Measurements from ENCODE around the gene SLC2A9.

The SLC2A9 gene

DNA sequence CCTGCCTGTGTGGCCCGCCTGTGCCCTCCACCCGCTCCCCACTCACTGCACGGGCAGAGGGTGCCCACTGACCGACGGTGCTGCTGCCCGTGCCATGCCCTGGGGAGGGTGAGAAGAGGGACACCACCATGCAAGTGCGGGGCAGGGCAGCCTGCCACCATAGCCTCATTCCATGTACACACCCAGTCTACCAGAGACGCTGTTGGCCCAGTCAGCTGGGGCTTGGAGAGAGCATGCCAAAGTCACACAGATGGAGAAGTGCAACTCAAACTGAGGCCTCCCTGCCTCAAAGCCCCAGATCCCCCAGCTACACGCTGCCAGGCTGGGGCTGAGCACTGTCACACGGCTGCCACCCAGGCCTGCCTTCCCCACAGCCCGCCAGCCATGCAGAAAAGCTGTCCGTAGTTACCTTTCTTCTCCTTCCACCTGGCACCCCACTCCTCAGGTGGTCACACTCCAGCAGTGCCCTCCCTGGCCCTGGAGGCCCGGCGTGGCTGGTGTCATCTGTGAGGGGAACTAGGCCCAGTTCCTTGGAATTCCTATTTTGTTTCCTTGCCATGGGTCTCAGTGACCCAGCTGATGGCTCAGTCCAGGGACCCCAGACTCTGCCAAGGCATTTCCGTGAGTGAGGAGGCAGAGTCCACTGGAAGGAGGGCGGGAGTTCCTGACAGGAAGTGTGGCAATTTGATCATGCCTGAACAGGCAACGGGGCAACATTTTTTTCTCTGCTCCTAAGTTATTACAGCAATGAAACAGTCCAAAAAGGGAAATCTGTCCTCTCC, at the start of gene SLC2A9:
Gene SLC2A9 (minus strand): TSS at position 627 of the 782 bp plus-strand sequence. CDS start 68 bp downstream, at position 559.
- H3K4me3 ChIP-seq (ENCODE audit: low read length), result no peak within 1 kb of the TSS
- no peaks in the 10 kb centered on the region for H3K4me1 ChIP-seq (ENCODE audit: insufficient read depth, low read length)
- no peak within 1 kb of the TSS for H3K9ac ChIP-seq (ENCODE audit: low read depth, low read length)
- no peak within 1 kb of the TSS for H3K27ac ChIP-seq (ENCODE audit: low read length)
- H3K36me3 ChIP-seq (ENCODE audit: insufficient read depth, low read depth, low read length), result no peaks in the 10 kb centered on the region
- no peaks in the 10 kb centered on the region for H3K9me3 ChIP-seq (ENCODE audit: insufficient read depth, low read depth, low read length)
- peaks cover 25% of the 10 kb centered on the region for H3K27me3 ChIP-seq (ENCODE audit: insufficient read depth, low read length)

DNA sequence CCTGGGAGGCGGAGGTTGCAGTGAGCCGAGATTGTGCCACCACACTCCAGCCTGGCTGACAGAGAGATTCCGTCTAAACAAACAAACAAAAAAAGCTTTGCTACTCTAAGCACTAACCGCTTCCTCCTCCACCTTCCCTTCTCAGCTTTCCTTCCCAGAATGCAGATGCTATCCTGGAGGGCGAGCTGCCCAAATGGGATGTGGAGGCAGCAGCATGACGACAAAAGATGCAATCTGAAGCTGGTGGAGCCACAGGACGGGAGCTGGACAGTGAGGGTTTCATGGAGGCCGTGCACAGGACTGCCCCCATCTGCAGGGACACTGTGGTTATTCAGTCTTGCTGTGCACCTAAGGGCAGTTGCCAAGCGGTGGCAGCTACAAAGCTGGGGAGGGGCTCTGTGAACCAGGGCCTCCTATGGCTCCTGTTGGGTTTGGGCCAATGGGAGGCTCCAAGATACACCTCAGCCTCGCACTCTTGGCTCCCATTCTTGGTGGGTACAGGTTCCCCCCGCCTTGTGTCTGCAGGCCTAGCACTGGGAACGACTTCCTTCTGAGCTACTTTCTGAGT, 47.9 kb upstream of the SLC2A9 start:
- H3K27me3 ChIP-seq (ENCODE audit: insufficient read depth, low read length), result no peaks in the 10 kb centered on the region
- no peak overlapping the region for H3K27ac ChIP-seq (ENCODE audit: low read length)
- H3K4me1 ChIP-seq (ENCODE audit: insufficient read depth, low read length), result peaks cover under 1% of the 10 kb centered on the region
- no peaks in the 10 kb centered on the region for H3K9me3 ChIP-seq (ENCODE audit: insufficient read depth, low read depth, low read length)
- H3K36me3 ChIP-seq (ENCODE audit: insufficient read depth, low read depth, low read length), result peaks cover 23% of the 10 kb centered on the region
- no peak overlapping the region for H3K9ac ChIP-seq (ENCODE audit: low read depth, low read length)
- H3K4me3 ChIP-seq (ENCODE audit: low read length), result no peak overlapping the region

- Histone ChIP-seq H3K27ac (ENCODE audit: low read length) (no peak overlapping the region), H3K4me1 (ENCODE audit: insufficient read depth, low read length) (peaks cover 9% of the 10 kb centered on the region), H3K9ac (ENCODE audit: low read depth, low read length) (no peak overlapping the region), H3K36me3 (ENCODE audit: insufficient read depth, low read depth, low read length) (peaks cover under 1% of the 10 kb centered on the region; the same call in 1 of the 2 replicates), H3K4me3 (ENCODE audit: low read length) (no peak overlapping the region), H3K9me3 (ENCODE audit: insufficient read depth, low read depth, low read length) (no peaks in the 10 kb centered on the region), H3K27me3 (ENCODE audit: insufficient read depth, low read length) (no peaks in the 10 kb centered on the region)
Observed at GRCh38 chr4:10066670-10067651, 45.7 kb upstream of the SLC2A9 start.

DNA sequence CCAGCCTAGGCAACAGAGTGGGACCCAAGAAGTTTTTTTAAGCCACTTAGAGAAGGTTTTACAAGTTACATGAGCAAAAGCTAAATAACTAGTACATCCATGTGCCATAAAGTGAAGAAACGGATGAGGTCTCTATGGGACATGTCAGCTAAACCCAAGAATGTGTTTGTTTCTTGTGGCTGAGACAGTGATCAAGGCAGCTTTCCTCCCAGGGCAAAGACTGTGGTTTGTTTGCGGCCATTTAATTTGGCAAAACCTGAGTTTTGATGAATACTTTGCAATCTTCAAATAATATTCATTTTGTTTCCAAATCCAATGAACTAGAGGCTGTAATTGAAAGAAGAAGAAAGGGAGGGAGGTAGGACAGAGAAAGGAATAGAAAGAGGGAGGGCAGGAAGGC, 44.9 kb upstream of the SLC2A9 start:
- Histone ChIP-seq H3K4me1 (ENCODE audit: insufficient read depth, low read length) (peaks cover 9% of the 10 kb centered on the region), H3K4me3 (ENCODE audit: low read length) (no peak overlapping the region), H3K9me3 (ENCODE audit: insufficient read depth, low read depth, low read length) (no peaks in the 10 kb centered on the region), H3K9ac (ENCODE audit: low read depth, low read length) (no peak overlapping the region), H3K27me3 (ENCODE audit: insufficient read depth, low read length) (no peaks in the 10 kb centered on the region), H3K27ac (ENCODE audit: low read length) (no peak overlapping the region), H3K36me3 (ENCODE audit: insufficient read depth, low read depth, low read length) (no peaks in the 10 kb centered on the region)

DNA sequence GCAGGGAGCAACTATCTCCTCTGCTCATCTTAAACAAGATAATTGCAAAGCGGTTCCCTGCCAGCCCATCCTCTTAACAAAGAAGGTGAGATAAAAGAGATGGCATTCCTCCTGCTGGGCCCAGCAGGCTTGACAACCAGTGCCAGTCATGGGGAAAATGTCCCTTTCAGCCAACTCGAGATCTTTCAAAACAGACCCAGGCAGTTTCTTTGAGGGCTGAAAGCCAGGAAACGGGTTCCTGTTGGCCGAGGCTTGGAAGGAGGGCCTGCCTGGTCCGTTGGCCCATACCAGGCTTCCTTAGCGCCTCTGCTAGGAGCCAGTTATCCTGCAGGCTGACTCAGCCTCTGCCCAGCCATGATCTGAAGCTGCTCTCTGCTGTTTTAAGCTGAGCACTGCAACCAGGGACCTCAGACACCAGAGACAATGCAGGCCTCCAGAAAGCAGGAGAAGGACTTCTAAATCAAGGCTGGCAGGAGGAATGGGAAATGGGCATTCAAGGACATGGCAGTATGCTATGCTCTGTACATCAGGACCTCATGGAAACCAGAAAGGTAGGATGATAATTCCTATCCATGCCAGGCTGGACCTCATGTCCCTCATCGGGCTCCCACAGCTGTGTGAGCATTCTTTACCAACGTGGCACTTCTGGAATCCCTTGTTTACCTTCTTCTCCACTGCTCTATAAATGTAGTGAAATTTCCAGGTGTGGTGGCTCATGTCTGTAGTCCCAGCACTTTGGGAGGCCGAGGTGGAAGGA, 42.4 kb upstream of the SLC2A9 start:
- Histone ChIP-seq H3K4me3 (ENCODE audit: low read length) (no peak overlapping the region), H3K27ac (ENCODE audit: low read length) (no peak overlapping the region), H3K9ac (ENCODE audit: low read depth, low read length) (peak overlapping the region; percentile 2; the same call in 1 of the 2 replicates), H3K36me3 (ENCODE audit: insufficient read depth, low read depth, low read length) (no peaks in the 10 kb centered on the region), H3K27me3 (ENCODE audit: insufficient read depth, low read length) (no peaks in the 10 kb centered on the region), H3K4me1 (ENCODE audit: insufficient read depth, low read length) (peaks cover 9% of the 10 kb centered on the region), H3K9me3 (ENCODE audit: insufficient read depth, low read depth, low read length) (no peaks in the 10 kb centered on the region)

- H3K9ac ChIP-seq (ENCODE audit: low read depth, low read length), result no peak overlapping the region
- H3K9me3 ChIP-seq (ENCODE audit: insufficient read depth, low read depth, low read length), result no peaks in the 10 kb centered on the region
- peaks cover 9% of the 10 kb centered on the region for H3K4me1 ChIP-seq (ENCODE audit: insufficient read depth, low read length)
Observed at GRCh38 chr4:10061650-10062415, 40.5 kb upstream of the SLC2A9 start.

GRCh38 chr4:10058371-10058770, 37.1 kb upstream of the SLC2A9 start:
- no peak overlapping the region for H3K27ac ChIP-seq (ENCODE audit: low read length)
- H3K4me1 ChIP-seq (ENCODE audit: insufficient read depth, low read length), result peaks cover 2% of the 10 kb centered on the region; the same call in 1 of the 2 replicates
- H3K9ac ChIP-seq (ENCODE audit: low read depth, low read length), result no peak overlapping the region
- H3K9me3 ChIP-seq (ENCODE audit: insufficient read depth, low read depth, low read length), result no peaks in the 10 kb centered on the region
- H3K4me3 ChIP-seq (ENCODE audit: low read length), result no peak overlapping the region
- no peaks in the 10 kb centered on the region for H3K36me3 ChIP-seq (ENCODE audit: insufficient read depth, low read depth, low read length)
- H3K27me3 ChIP-seq (ENCODE audit: insufficient read depth, low read length), result no peaks in the 10 kb centered on the region

More at GRCh38 chr4:10061650-10062415, 40.5 kb upstream of the SLC2A9 start:
- no peaks in the 10 kb centered on the region for H3K27me3 ChIP-seq (ENCODE audit: insufficient read depth, low read length)
- H3K27ac ChIP-seq (ENCODE audit: low read length), result no peak overlapping the region
- no peak overlapping the region for H3K4me3 ChIP-seq (ENCODE audit: low read length)
- no peaks in the 10 kb centered on the region for H3K36me3 ChIP-seq (ENCODE audit: insufficient read depth, low read depth, low read length)

GRCh38 chr4:10057023-10057395, 35.7 kb upstream of the SLC2A9 start:
- Histone ChIP-seq H3K9ac (ENCODE audit: low read depth, low read length) (no peak overlapping the region), H3K9me3 (ENCODE audit: insufficient read depth, low read depth, low read length) (no peaks in the 10 kb centered on the region), H3K27me3 (ENCODE audit: insufficient read depth, low read length) (no peaks in the 10 kb centered on the region), H3K36me3 (ENCODE audit: insufficient read depth, low read depth, low read length) (no peaks in the 10 kb centered on the region), H3K27ac (ENCODE audit: low read length) (no peak overlapping the region), H3K4me3 (ENCODE audit: low read length) (no peak overlapping the region), H3K4me1 (ENCODE audit: insufficient read depth, low read length) (no peaks in the 10 kb centered on the region)

GRCh38 chr4:10056334-10057022, 35.2 kb upstream of the SLC2A9 start:
- Histone ChIP-seq H3K4me1 (ENCODE audit: insufficient read depth, low read length) (no peaks in the 10 kb centered on the region), H3K27me3 (ENCODE audit: insufficient read depth, low read length) (no peaks in the 10 kb centered on the region), H3K9ac (ENCODE audit: low read depth, low read length) (no peak overlapping the region), H3K4me3 (ENCODE audit: low read length) (no peak overlapping the region), H3K9me3 (ENCODE audit: insufficient read depth, low read depth, low read length) (no peaks in the 10 kb centered on the region), H3K36me3 (ENCODE audit: insufficient read depth, low read depth, low read length) (no peaks in the 10 kb centered on the region), H3K27ac (ENCODE audit: low read length) (no peak overlapping the region)

DNA sequence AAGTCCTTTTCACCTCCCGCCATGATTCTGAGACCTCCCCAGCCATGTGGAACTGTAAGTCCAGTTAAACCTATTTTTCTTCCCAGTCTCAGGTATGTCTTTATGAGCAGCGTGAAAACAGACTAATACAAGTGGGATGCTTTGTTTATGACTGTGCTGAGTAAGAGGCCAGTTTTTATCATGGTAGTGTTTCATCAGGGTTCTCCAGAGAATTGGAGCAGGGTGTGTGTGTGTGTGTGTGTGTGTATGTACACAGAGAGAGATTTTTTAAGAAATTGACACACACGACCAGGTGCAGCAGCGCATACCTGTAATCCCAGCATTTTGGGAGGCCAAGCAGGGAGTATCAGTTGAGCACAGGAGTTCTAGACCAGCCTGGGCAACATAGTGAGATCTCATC, 34.6 kb upstream of the SLC2A9 start:
- Histone ChIP-seq H3K4me3 (ENCODE audit: low read length) (no peak overlapping the region), H3K9me3 (ENCODE audit: insufficient read depth, low read depth, low read length) (no peaks in the 10 kb centered on the region), H3K4me1 (ENCODE audit: insufficient read depth, low read length) (peaks cover 4% of the 10 kb centered on the region; the same call in 1 of the 2 replicates), H3K27ac (ENCODE audit: low read length) (no peak overlapping the region), H3K36me3 (ENCODE audit: insufficient read depth, low read depth, low read length) (no peaks in the 10 kb centered on the region), H3K27me3 (ENCODE audit: insufficient read depth, low read length) (no peaks in the 10 kb centered on the region), H3K9ac (ENCODE audit: low read depth, low read length) (no peak overlapping the region)
